K562 (cell line): ENCODE results near the gene MYO1D. TPM values are rescaled to one million over a fixed set of nuclear protein-coding genes. Genes with fewer than 3 reads are reported as not detected.

ENCODE experiments used
- ATF6 ChIP-seq: sonication (generic); formaldehyde crosslinking; IDR thresholded peaks from 2 replicates; pipeline ENCODE4 v1.4.0; 2020; ENCODE audit warnings: mild to moderate bottlenecking, missing genetic modification reagents
- EHMT2 ChIP-seq: fragments of 450-650 bp; IDR thresholded peaks from 2 replicates; pipeline ENCODE4 v1.6.1; 2018; ENCODE audit warnings: antibody characterized with exemption
- JUN ChIP-seq, 2 experiments: sonication (generic) in 1 of 2; formaldehyde crosslinking in 1 of 2; IDR thresholded peaks; 2 replicates each; pipeline versions ENCODE4 v1.6.1 to v1.8.0; 2012 to 2022; ENCODE audit warnings: borderline replicate concordance in 2 of 2, mild to moderate bottlenecking in 2 of 2, improper control_type of control experiment in 1 of 2, low read depth in 1 of 2, low read length in 1 of 2, missing genetic modification reagents in 1 of 2
- POLR3A ChIP-seq: IDR thresholded peaks from 2 replicates; pipeline ENCODE4 v1.6.1; 2011; ENCODE audit warnings: borderline replicate concordance, mild to moderate bottlenecking, moderate library complexity; ENCODE audit not compliant: insufficient read length, insufficient read depth; ENCODE audit errors: extremely low read depth
- RFX7 ChIP-seq: fragments of 250-450 bp; sonication (Bioruptor Pico); IDR thresholded peaks from 2 replicates; pipeline ENCODE4 v1.5.1; 2021; ENCODE audit warnings: mild to moderate bottlenecking
- TFAM ChIP-seq: fragments of 250-450 bp; sonication (Bioruptor Pico); conservative IDR thresholded peaks from 2 replicates; pipeline ENCODE4 v1.5.0; 2021; ENCODE audit warnings: mild to moderate bottlenecking, moderate library complexity
- ZFPM2 ChIP-seq: fragments of 250-450 bp; sonication (Bioruptor Pico); IDR thresholded peaks from 2 replicates; pipeline ENCODE4 v1.5.1; 2022; ENCODE audit warnings: mild to moderate bottlenecking
- ZNF511 ChIP-seq: sonication (generic); formaldehyde crosslinking; IDR thresholded peaks from 2 replicates; pipeline ENCODE4 v1.8.0; 2022; ENCODE audit warnings: mild to moderate bottlenecking, missing genetic modification reagents
- ZNF584 ChIP-seq: fragments of 200-800 bp; sonication (Bioruptor generic); IDR thresholded peaks from 2 replicates; pipeline ENCODE4 v1.6.1; 2016; ENCODE audit warnings: low read depth, mild to moderate bottlenecking, missing genetic modification characterization, missing compliant biosample characterization
- polyA plus RNA-seq, 8 experiments: library from polyadenylated mRNA; depleted of rRNA in 4 of 8; stranded (reverse) in 5 of 8; unstranded in 3 of 8; fragments of >200 nt; fragmentation: Nextera tagmentation in 2 of 8; fragmentation: Illumina TruSeq in 1 of 8; extraction: Ambion mirVana in 2 of 8; extraction: Trizol in 1 of 8; gene quantifications; 2 replicates each; pipeline versions ENCODE4 v1.2.1 to v1.2.3, GENCODE V29; 2011 to 2014; ENCODE audit warnings: inconsistent platforms in 1 of 8, missing spikeins in 1 of 8
- total RNA-seq, 7 experiments: library from RNA; depleted of rRNA in 6 of 7; stranded (reverse); fragments of >200 nt in 6 of 7; fragmentation: Illumina TruSeq in 2 of 7; extraction: Trizol in 2 of 7; gene quantifications; 2 replicates each; pipeline versions ENCODE4 v1.2.1 to v1.2.3, GENCODE V29; 2011 to 2021; ENCODE audit warnings: low replicate concordance in 1 of 7

Gene MYO1D
- total and polyA plus RNA-seq, 9 of the 15 experiments (the other 6 are each of a cell fraction or from before 2014, with no cell fraction given): 2.1 to 71.2 (median 45.4) TPM

- no peak for TF ChIP-seq POLR3A
- no peak for TF ChIP-seq ZNF584 (CRISPR knock-in tag)
- TF ChIP-seq ATF6 (CRISPR knock-in tag): no peak
- TF ChIP-seq EHMT2: no peak
- no peak for TF ChIP-seq RFX7 (CRISPR knock-in tag)
- TF ChIP-seq JUN (IDR thresholded peaks at IDR 0.05; ENCODE audit: borderline replicate concordance, low read depth, low read length): no peak
- TF ChIP-seq JUN (CRISPR knock-in tag; IDR thresholded peaks at IDR 0.05; ENCODE audit: borderline replicate concordance): no peak
- no peak for TF ChIP-seq ZFPM2 (CRISPR knock-in tag)
- no peak for TF ChIP-seq TFAM (CRISPR knock-in tag)
- TF ChIP-seq ZNF511 (CRISPR knock-in tag): no peak
Observed at GRCh38 chr17:32629563-32630190, 247.2 kb downstream of the MYO1D start (continued).
